Stimulated activated memory B cell treated with anti-CD40 and anti-IgM and Interleukin-4, amounts not matched to agents 10 μg/mL and 1 μg/mL and 100 μg/mL, for 72 hours (primary cell): ENCODE results near the gene TMED7.
A peak's percentile ranks its signal among the peaks of the same experiment; 100 is the strongest.

Experiments used
- ATAC-seq: fragments of 150-1000 bp; cut with Tn5 transposase; 2 replicates; pipeline ENCODE4 v1.10.0; 2021
- H3K27ac Mint-ChIP-seq: one replicate; pipeline ENCODE4 v1.8.0; 2022; ENCODE audit warnings: mild to moderate bottlenecking, mixed read lengths
- H3K27me3 Mint-ChIP-seq: one replicate; pipeline ENCODE4 v1.8.0; 2022; ENCODE audit warnings: mixed read lengths
- H3K36me3 Mint-ChIP-seq: one replicate; pipeline ENCODE4 v1.8.0; 2022; ENCODE audit warnings: mixed read lengths
- H3K4me1 Mint-ChIP-seq: one replicate; pipeline ENCODE4 v1.8.0; 2022; ENCODE audit warnings: mixed read lengths
- H3K4me3 Mint-ChIP-seq: one replicate; pipeline ENCODE4 v1.8.0; 2022; ENCODE audit warnings: mild to moderate bottlenecking, moderate library complexity, mixed read lengths
- H3K9me3 Mint-ChIP-seq: one replicate; pipeline ENCODE4 v1.8.0; 2022; ENCODE audit warnings: mixed read lengths

Gene TMED7

DNA sequence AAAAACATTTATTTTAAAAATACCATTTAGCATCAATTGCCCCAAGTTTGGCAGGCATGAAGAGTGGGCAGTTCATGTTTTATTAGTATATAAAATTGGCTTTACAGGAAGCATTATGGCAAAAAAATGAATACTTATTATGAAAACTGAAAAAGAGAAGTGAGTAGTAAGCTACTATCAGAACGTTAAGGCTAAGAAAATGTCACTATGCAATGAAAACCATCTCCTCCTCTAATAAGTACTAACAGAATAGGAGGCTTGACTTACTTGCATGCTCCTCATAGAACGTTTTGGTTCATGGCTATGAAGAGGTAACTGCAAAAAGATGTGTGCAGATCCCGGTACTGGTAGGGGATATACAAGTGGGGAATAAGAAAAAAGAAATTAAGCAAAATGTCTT is 47.2 kb downstream of the TMED7 start:
- Mint-ChIP-seq H3K4me1 (peaks cover 55% of the 10 kb centered on the region), H3K9me3 (peaks cover 8% of the 10 kb centered on the region), H3K27ac (peak overlapping the region; percentile 57), H3K27me3 (no peaks in the 10 kb centered on the region), H3K36me3 (peaks cover 20% of the 10 kb centered on the region), H3K4me3 (peak overlapping the region; percentile 62)
- ATAC-seq, result peak; percentile 70

DNA sequence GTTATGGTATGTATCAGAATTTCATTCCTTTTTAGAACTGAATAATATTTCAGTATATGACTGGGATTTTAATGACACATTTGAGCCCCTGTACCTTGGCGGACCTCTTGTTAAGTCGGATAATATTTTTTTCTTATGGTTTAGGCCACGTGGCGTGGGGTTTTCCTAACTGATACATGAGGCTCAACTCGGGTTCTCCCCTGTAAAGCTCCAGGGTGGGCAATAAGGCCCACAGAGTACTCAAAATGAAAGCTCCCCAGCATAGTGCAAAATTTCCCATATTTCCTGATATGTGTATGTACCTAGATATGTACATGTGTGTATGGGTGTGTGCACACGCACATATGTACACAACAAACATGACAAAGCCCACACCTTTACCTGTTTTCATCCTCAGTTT is 48.1 kb downstream of the TMED7 start:
- Mint-ChIP-seq H3K36me3 (peaks cover 20% of the 10 kb centered on the region), H3K27me3 (no peaks in the 10 kb centered on the region), H3K4me1 (peaks cover 49% of the 10 kb centered on the region), H3K9me3 (peaks cover 8% of the 10 kb centered on the region), H3K27ac (peak overlapping the region; percentile 57), H3K4me3 (no peak overlapping the region)
- ATAC-seq, result peak; percentile 62

DNA sequence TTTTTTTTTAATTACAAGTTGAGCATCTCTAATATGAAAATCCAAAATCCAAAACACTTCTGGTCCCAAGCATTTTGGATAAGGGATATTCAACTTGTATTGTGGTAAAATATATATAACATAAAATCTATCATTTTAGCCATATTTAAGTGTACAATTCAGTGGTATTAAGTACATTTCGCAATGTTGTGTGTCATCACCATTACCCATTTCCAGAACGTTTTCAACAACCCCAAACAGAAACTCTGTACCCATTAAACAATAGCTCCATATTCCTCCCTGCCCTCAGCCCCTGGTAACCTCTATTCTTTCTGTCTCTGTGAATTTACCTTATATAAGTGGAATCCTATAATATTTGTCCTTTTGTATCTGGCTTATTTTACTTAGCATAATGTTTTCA is 48.5 kb downstream of the TMED7 start:
- no peak for ATAC-seq
- Mint-ChIP-seq H3K36me3 (peaks cover 20% of the 10 kb centered on the region), H3K4me3 (no peak overlapping the region), H3K9me3 (peaks cover 8% of the 10 kb centered on the region), H3K4me1 (peaks cover 53% of the 10 kb centered on the region), H3K27me3 (no peaks in the 10 kb centered on the region), H3K27ac (peak overlapping the region; percentile 57)

DNA sequence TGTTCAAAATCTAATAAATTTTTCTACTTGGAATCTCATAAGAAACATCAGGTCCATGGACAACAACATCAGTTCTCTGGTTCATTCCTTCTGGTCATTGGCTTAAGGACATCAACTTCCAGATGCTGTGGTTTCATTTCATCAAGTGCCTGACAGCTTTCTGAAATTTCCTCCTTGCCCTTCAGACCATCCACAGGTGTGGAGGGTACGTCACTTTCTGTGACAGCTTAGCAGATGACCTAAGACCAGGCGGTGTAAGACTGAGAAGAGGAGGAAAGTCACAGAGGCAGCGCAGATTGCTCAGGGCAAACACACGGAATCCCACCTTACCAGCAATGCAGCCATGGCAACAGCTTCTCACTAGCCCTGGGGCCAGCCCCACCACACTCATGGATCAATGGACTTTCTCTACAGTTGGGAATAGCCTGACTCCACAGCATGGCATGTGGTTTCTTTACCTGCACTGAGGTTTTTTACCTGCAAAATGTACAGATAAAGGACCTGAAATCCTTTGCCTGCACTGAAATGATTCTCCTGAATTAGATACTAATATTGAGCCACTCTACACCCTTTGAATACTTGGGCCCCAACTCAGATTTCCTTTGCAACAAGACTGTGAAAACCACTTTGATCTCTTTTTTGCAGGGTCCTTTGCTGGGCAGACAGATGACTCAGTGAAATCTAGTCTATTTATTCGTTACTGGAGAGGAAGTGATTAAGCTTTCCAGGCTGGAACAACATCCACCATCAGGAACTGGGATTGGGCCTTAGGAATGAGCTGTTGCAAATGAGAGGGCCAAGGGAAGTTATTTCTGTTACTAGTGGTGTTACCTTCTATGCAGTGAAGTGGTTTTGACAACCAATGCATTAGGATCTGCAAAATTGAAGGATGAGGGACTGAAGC is 50.4 kb downstream of the TMED7 start:
- Mint-ChIP-seq H3K4me1 (peaks cover 47% of the 10 kb centered on the region), H3K9me3 (peaks cover 8% of the 10 kb centered on the region), H3K27me3 (no peaks in the 10 kb centered on the region), H3K27ac (no peak overlapping the region), H3K4me3 (no peak overlapping the region), H3K36me3 (peaks cover 11% of the 10 kb centered on the region)
- no peak for ATAC-seq

DNA sequence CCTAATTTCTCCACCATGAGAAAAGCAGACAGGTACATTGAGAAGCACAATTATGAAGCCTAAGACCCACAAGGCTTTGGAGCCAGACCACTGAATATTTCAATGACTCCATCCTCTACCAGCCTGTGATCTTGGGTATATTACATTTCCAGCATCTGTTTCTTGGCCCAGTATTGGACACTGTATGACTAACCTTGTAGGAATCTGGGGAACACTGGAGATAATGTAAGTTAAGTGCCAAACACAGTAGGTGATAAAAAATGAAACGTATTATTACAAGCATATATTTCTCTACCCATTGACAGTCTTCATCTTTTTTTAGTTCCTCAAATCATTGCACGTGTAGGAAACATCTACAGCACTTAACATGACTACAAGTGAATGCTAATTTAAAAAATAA is 52.7 kb downstream of the TMED7 start:
- H3K27me3 Mint-ChIP-seq, result no peaks in the 10 kb centered on the region
- no peak overlapping the region for H3K4me3 Mint-ChIP-seq
- peaks cover 24% of the 10 kb centered on the region for H3K4me1 Mint-ChIP-seq
- H3K27ac Mint-ChIP-seq, result no peak overlapping the region
- H3K9me3 Mint-ChIP-seq, result peaks cover 8% of the 10 kb centered on the region
- no peak for ATAC-seq
- H3K36me3 Mint-ChIP-seq, result peaks cover 10% of the 10 kb centered on the region

DNA sequence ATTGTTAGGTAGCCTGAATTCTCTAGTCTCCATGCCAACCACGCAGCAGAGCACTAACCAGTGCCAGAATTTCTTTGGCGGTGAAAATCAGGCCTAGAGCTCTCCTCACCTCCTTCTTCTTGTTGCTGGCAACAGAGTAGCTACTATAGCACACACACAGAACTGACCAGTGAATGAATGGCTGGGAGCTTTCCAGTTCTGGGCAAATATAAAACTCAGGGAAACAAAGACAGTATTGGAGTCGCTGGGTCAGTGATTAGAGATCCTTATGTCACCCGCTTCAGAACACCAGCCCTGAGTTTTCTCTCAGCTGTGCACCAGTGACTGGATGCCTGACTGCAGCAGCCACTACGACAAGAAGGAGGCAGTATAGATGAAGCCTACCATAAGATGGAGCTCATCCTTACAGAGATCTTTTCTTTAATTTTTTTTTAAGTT is 54.4 kb downstream of the TMED7 start:
- H3K9me3 Mint-ChIP-seq, result peaks cover 2% of the 10 kb centered on the region
- ATAC-seq, result no peak
- H3K27me3 Mint-ChIP-seq, result no peaks in the 10 kb centered on the region
- no peak overlapping the region for H3K4me3 Mint-ChIP-seq
- no peak overlapping the region for H3K27ac Mint-ChIP-seq
- H3K36me3 Mint-ChIP-seq, result peaks cover 4% of the 10 kb centered on the region
- H3K4me1 Mint-ChIP-seq, result peaks cover 24% of the 10 kb centered on the region

DNA sequence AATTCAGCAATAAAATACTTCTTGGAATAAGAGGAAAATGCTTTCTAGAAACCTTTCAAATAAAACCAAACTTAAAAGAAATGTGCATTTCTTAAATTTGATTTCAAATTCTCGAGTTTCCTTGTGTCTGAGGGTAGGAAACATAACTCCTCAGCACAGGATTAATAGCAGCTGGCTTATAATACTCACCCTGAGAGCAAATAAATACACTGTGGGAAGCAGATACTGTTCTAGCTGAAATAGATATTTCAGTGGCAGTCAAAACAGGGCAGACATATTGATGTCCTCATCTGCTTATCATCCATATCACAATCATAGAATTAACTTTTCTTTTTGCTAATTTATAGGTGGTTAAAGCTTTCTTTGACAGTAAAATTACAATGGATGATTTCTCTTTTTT is 57.2 kb downstream of the TMED7 start:
- Mint-ChIP-seq H3K36me3 (no peaks in the 10 kb centered on the region), H3K27me3 (no peaks in the 10 kb centered on the region), H3K27ac (no peak overlapping the region), H3K4me1 (peaks cover 9% of the 10 kb centered on the region), H3K4me3 (no peak overlapping the region), H3K9me3 (peaks cover 3% of the 10 kb centered on the region)
- no peak for ATAC-seq

DNA sequence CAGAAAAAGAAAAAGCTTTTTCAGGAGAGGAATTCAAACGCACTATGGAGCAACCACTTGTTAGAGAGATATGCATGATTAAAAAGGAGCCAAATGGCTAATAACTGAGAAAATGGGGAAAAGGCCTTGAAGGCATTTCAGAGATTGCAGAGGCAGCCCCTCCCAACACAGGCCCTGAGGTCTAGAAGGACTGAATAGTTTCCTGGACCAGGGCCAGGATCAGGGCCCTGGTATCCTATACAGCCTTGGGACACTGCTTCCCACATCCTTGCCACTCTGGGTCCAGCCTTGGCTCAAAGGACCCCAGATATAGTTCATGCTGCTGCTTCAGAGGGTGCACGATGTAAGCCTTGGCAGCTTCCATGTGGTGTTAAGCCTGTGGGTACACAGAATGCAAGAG is 60.6 kb downstream of the TMED7 start:
- no peaks in the 10 kb centered on the region for H3K36me3 Mint-ChIP-seq
- H3K27ac Mint-ChIP-seq, result no peak overlapping the region
- H3K9me3 Mint-ChIP-seq, result peaks cover 8% of the 10 kb centered on the region
- no peak for ATAC-seq
- H3K4me1 Mint-ChIP-seq, result no peaks in the 10 kb centered on the region
- H3K4me3 Mint-ChIP-seq, result no peak overlapping the region
- H3K27me3 Mint-ChIP-seq, result no peaks in the 10 kb centered on the region
